GM10248 (cell line): Measurements from ENCODE around the gene POMC.

ENCODE experiments used
- CTCF ChIA-PET: fragments of 300-600 bp; sonication (Branson Sonifier 250); formaldehyde crosslinking; extraction: SDS; loops from one replicate; lab custom pipeline; 2021; ENCODE audit warnings: antibody characterized with exemption; lab: Yijun Ruan, JAX
- POLR2A ChIA-PET: fragments of 350-650 bp; sonication (Branson Sonifier 250); formaldehyde crosslinking; extraction: SDS; loops from one replicate; lab custom pipeline; 2020; ENCODE audit warnings: antibody characterized with exemption; lab: Yijun Ruan, JAX
- DNase-seq: peaks from one replicate; pipeline ENCODE4 v3.0.0; 2012; ENCODE audit errors: extremely low spot score
- CTCF ChIP-seq: IDR thresholded peaks from 2 replicates; pipeline ENCODE4 v1.5.1; 2012; ENCODE audit warnings: mild to moderate bottlenecking, low read depth; ENCODE audit errors: extremely low read depth, missing control alignments, control extremely low read depth

POMC gene

GRCh38 chr2:25207078-25207545, 38.7 kb upstream of the POMC start:
- no peak for DNase-seq
- CTCF ChIA-PET, result interaction anchor here (0.8 to 9.5 kb wide), 5 partner anchors 9 to 232 kb away, joined by 3 to 69 read pairs (median 4); no protein-coding TSS in a partner anchor
- POLR2A ChIA-PET, result no interaction called here
- no peak for TF ChIP-seq CTCF

GRCh38 chr2:25204190-25204838, 35.9 kb upstream of the POMC start:
- ChIA-PET CTCF (interaction anchor here (9.5 kb wide), 1 partner anchor 8 kb away, joined by 69 read pairs; no protein-coding TSS in a partner anchor), POLR2A (no interaction called here)
- peak; percentile 75 for DNase-seq
- no peak for TF ChIP-seq CTCF

- ChIA-PET CTCF (no interaction called here), POLR2A (no interaction called here)
- no peak for TF ChIP-seq CTCF
- DNase-seq, result no peak
These were observed 33.9 kb upstream of the POMC start for GRCh38 chr2:25202275-25202674.

- CTCF ChIA-PET, result interaction anchor here (0.9 kb wide), 1 partner anchor 9 kb away, joined by 3 read pairs; no protein-coding TSS in a partner anchor
- POLR2A ChIA-PET, result no interaction called here
- no peak for TF ChIP-seq CTCF
- no peak for DNase-seq
These were observed 33.4 kb upstream of the POMC start for GRCh38 chr2:25201794-25202193.

- DNase-seq, result no peak
- peak; percentile 14 for TF ChIP-seq CTCF
- POLR2A ChIA-PET, result no interaction called here
- CTCF ChIA-PET, result interaction anchor here (0.7 to 0.9 kb wide), 2 partner anchors 10 kb away, joined by 3 read pairs; no protein-coding TSS in a partner anchor
These were observed 32.9 kb upstream of the POMC start for GRCh38 chr2:25201265-25201664.

- CTCF ChIA-PET, result no interaction called here
- DNase-seq, result no peak
- no peak for TF ChIP-seq CTCF
- POLR2A ChIA-PET, result no interaction called here
These were observed 30.2 kb upstream of the POMC start for GRCh38 chr2:25198576-25198975.
